ENCODE measurements around the gene CREG2. TPM values are rescaled to one million over a fixed set of nuclear protein-coding genes. Genes with fewer than 3 reads are reported as not detected.

The CREG2 gene
- total and polyA plus RNA-seq, 8 donors, result 0.24 to 0.98 (median 0.51) TPM; not detected in 2

- Histone ChIP-seq H3K9me3 (no peaks in the 10 kb centered on the region), H3K4me3 (peak overlapping the region in 1 of 2 donors; percentile 76), H3K36me3 (peaks cover 0 to 36% of the 10 kb centered on the region in 2 donors), H3K4me1 (peaks cover 24 to 85% of the 10 kb centered on the region in 2 donors), H3K27me3 (no peaks in the 10 kb centered on the region), H3K27ac (peak overlapping the region in 1 of 2 donors; percentile 96)
- intact Hi-C loops (cut with DNase I), result no loop called here
- TF ChIP-seq CTCF (IDR thresholded peaks at IDR 0.05), result no peak
- DNase-seq, result no peak
- no peak for ATAC-seq
Measured at GRCh38 chr2:101305035-101305434, 82.3 kb downstream of the CREG2 start.

GRCh38 chr2:101303688-101304087, 83.6 kb downstream of the CREG2 start:
- no peak for TF ChIP-seq CTCF (IDR thresholded peaks at IDR 0.05)
- H3K4me1 ChIP-seq, result peaks cover 25 to 86% of the 10 kb centered on the region in 2 donors
- intact Hi-C loops (cut with DNase I), result no loop called here
- no peak overlapping the region for H3K27ac ChIP-seq
- H3K36me3 ChIP-seq, result peaks cover 0 to 36% of the 10 kb centered on the region in 2 donors
- DNase-seq (no peak), ATAC-seq (no peak)
- no peaks in the 10 kb centered on the region for H3K9me3 ChIP-seq
- peak overlapping the region in 1 of 2 donors; percentile 76 for H3K4me3 ChIP-seq
- no peaks in the 10 kb centered on the region for H3K27me3 ChIP-seq

GRCh38 chr2:101302016-101302415, 85.3 kb downstream of the CREG2 start:
- no peak for TF ChIP-seq CTCF (IDR thresholded peaks at IDR 0.05)
- Histone ChIP-seq H3K4me1 (peaks cover 27 to 98% of the 10 kb centered on the region in 2 donors), H3K27ac (no peak overlapping the region), H3K4me3 (no peak overlapping the region), H3K27me3 (no peaks in the 10 kb centered on the region), H3K36me3 (peaks cover 0 to 36% of the 10 kb centered on the region in 2 donors), H3K9me3 (no peaks in the 10 kb centered on the region)
- intact Hi-C loops (cut with DNase I), result no loop called here
- ATAC-seq (no peak), DNase-seq (no peak)

- Histone ChIP-seq H3K36me3 (peaks cover 0 to 32% of the 10 kb centered on the region in 2 donors), H3K4me1 (peaks cover 23 to 100% of the 10 kb centered on the region in 2 donors), H3K27ac (peak overlapping the region in 1 of 2 donors; percentile 33), H3K27me3 (no peaks in the 10 kb centered on the region), H3K9me3 (no peaks in the 10 kb centered on the region), H3K4me3 (no peak overlapping the region)
- intact Hi-C loops (cut with DNase I), result no loop called here
- DNase-seq (no peak), ATAC-seq (no peak)
- no peak for TF ChIP-seq CTCF (IDR thresholded peaks at IDR 0.05)
Measured at GRCh38 chr2:101300836-101301235, 86.5 kb downstream of the CREG2 start.

GRCh38 chr2:101300164-101300563, 87.1 kb downstream of the CREG2 start:
- TF ChIP-seq CTCF (IDR thresholded peaks at IDR 0.05), result no peak
- H3K4me1 ChIP-seq, result peaks cover 17 to 100% of the 10 kb centered on the region in 2 donors
- peaks cover 0 to 36% of the 10 kb centered on the region in 2 donors for H3K36me3 ChIP-seq
- DNase-seq (no peak), ATAC-seq (no peak)
- no peak overlapping the region for H3K4me3 ChIP-seq
- no peaks in the 10 kb centered on the region for H3K9me3 ChIP-seq
- peak overlapping the region in 1 of 2 donors; percentile 31 for H3K27ac ChIP-seq
- H3K27me3 ChIP-seq, result no peaks in the 10 kb centered on the region
- intact Hi-C loops (cut with DNase I), result no loop called here

All from left lung (tissue), 10 donors.